ENCODE measurements around the gene TTC7B.

DNA sequence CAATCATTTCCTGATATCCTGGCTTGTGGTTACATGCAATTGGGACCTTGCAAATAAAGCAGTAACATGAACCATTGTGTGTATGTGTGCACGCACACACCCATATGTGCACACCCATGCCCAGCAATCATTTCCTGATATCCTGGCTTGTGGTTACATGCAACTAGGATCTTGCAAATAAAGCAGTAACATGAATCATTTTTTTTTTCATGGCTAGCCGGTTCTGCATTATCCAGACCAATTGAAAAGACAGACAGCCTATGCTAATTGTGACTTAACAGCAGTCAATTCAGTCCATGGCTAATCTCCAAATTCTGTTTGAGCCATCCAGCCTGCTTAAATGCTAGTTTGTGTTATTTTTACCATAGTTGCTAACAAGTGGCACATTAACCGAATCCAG is 134.3 kb downstream of the TTC7B start:
- TF ChIP-seq, protein P1, sequence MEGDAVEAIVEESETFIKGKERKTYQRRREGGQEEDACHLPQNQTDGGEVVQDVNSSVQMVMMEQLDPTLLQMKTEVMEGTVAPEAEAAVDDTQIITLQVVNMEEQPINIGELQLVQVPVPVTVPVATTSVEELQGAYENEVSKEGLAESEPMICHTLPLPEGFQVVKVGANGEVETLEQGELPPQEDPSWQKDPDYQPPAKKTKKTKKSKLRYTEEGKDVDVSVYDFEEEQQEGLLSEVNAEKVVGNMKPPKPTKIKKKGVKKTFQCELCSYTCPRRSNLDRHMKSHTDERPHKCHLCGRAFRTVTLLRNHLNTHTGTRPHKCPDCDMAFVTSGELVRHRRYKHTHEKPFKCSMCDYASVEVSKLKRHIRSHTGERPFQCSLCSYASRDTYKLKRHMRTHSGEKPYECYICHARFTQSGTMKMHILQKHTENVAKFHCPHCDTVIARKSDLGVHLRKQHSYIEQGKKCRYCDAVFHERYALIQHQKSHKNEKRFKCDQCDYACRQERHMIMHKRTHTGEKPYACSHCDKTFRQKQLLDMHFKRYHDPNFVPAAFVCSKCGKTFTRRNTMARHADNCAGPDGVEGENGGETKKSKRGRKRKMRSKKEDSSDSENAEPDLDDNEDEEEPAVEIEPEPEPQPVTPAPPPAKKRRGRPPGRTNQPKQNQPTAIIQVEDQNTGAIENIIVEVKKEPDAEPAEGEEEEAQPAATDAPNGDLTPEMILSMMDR (IDR thresholded peaks at IDR 0.05 in 4 of 5, conservative IDR thresholded peaks at IDR 0.05 in 1 of 5), result no peak
- no peak for TF ChIP-seq POLR2A (IDR thresholded peaks at IDR 0.05)

All from gastrocnemius medialis (tissue), 4 donors.